Measurements from ENCODE around the gene FAM180A. TPM values are rescaled to one million over a fixed set of nuclear protein-coding genes. Genes with fewer than 3 reads are reported as not detected.

The FAM180A gene
- total RNA-seq, 1 donor from 2014 or later, result 19.7 TPM

DNA sequence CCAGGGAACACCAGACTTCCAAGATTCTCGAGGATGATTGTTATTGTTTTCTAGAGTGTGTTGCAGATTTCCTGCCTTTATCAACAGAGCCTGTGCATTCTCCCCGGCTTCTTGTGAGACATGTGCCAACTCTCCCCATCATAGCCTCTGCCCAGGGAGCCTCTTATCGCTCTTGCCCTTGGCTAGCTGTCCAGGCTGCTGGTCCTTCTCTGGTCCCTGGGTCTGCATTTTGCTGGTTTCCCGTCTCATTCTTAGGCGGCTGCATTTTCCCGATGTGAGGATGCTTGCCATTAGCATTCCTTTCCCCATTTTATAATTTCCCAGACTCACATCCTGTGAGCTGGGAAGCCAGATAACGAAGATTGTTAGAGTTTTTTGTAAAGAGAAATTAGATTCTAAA, 35.8 kb downstream of the FAM180A start:
- Histone ChIP-seq H3K9me3 (replicated peaks) (no peaks in the 10 kb centered on the region), H3K4me3 (no peak overlapping the region), H3K27ac (replicated peaks) (no peak overlapping the region), H3K36me3 (no peaks in the 10 kb centered on the region), H3K27me3 (ENCODE audit: low read depth) (no peaks in the 10 kb centered on the region), H3K4me1 (peaks cover 23% of the 10 kb centered on the region)
- TF ChIP-seq, protein P1, sequence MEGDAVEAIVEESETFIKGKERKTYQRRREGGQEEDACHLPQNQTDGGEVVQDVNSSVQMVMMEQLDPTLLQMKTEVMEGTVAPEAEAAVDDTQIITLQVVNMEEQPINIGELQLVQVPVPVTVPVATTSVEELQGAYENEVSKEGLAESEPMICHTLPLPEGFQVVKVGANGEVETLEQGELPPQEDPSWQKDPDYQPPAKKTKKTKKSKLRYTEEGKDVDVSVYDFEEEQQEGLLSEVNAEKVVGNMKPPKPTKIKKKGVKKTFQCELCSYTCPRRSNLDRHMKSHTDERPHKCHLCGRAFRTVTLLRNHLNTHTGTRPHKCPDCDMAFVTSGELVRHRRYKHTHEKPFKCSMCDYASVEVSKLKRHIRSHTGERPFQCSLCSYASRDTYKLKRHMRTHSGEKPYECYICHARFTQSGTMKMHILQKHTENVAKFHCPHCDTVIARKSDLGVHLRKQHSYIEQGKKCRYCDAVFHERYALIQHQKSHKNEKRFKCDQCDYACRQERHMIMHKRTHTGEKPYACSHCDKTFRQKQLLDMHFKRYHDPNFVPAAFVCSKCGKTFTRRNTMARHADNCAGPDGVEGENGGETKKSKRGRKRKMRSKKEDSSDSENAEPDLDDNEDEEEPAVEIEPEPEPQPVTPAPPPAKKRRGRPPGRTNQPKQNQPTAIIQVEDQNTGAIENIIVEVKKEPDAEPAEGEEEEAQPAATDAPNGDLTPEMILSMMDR (IDR thresholded peaks at IDR 0.05; ENCODE audit: borderline replicate concordance), result no peak
- DNase-seq, result no peak
- intact Hi-C loops (cut with micrococcal nuclease), result no loop called here

DNA sequence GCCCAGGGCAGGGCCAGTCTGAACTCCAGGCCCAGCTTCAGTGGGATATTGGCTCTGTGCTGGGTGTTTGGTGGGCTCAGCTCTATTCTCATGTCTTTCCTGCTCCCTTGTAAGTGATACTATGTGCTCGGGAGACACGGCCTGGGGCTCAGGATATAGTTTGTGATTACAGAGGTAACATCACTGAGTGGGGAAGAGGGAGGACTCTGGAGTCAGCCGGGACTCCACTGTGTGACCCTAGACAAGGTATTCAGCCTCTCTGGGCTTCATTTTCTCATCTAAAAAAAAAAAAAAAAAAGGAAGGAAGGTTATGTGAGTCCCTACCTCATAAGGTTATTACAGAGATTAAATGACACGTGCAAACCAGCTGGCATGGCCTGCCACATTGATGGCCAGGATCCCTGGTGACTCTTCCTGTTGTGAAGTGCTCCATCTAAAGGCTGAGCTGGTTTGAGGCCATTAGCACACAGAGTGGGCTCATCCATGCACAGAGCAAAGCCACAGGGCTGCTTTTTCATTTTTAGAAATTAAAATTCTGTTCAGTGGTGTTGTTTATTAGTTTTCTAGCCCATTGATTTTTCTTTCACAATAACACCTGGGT, 36.3 kb downstream of the FAM180A start:
- TF ChIP-seq, protein P1 (IDR thresholded peaks at IDR 0.05; ENCODE audit: borderline replicate concordance), result no peak
- intact Hi-C loops (cut with micrococcal nuclease), result no loop called here
- H3K27ac ChIP-seq (replicated peaks), result no peak overlapping the region

DNA sequence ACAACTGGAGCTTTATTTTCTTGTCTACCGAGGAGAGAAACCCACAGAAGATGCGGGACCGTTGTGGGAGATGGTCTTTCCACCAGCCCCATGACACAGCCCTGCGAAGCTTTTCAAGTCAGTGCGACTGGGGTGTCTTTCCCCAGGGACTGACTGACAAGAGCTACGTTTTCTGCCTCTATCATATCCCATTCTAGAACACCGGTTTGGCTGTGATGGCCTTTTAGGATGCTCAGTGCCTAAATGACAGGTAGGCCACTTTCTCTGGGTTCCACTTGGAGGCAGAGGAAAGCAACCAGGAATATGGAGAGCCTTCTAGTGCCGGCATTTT, 37.5 kb downstream of the FAM180A start:
- no peak overlapping the region for H3K4me3 ChIP-seq
- no peak overlapping the region for H3K27ac ChIP-seq (replicated peaks)
- no peaks in the 10 kb centered on the region for H3K9me3 ChIP-seq (replicated peaks)
- no peaks in the 10 kb centered on the region for H3K36me3 ChIP-seq
- H3K4me1 ChIP-seq, result peaks cover 15% of the 10 kb centered on the region
- intact Hi-C loops (cut with micrococcal nuclease), result no loop called here
- TF ChIP-seq, protein P1 (IDR thresholded peaks at IDR 0.05; ENCODE audit: borderline replicate concordance), result no peak
- H3K27me3 ChIP-seq (ENCODE audit: low read depth), result no peaks in the 10 kb centered on the region
- no peak for DNase-seq

More for the DNA sequence above, 36.3 kb downstream of the FAM180A start:
- no peaks in the 10 kb centered on the region for H3K27me3 ChIP-seq (ENCODE audit: low read depth)
- no peak overlapping the region for H3K4me3 ChIP-seq
- DNase-seq, result no peak
- H3K4me1 ChIP-seq, result peaks cover 19% of the 10 kb centered on the region
- H3K9me3 ChIP-seq (replicated peaks), result no peaks in the 10 kb centered on the region
- no peaks in the 10 kb centered on the region for H3K36me3 ChIP-seq

DNA sequence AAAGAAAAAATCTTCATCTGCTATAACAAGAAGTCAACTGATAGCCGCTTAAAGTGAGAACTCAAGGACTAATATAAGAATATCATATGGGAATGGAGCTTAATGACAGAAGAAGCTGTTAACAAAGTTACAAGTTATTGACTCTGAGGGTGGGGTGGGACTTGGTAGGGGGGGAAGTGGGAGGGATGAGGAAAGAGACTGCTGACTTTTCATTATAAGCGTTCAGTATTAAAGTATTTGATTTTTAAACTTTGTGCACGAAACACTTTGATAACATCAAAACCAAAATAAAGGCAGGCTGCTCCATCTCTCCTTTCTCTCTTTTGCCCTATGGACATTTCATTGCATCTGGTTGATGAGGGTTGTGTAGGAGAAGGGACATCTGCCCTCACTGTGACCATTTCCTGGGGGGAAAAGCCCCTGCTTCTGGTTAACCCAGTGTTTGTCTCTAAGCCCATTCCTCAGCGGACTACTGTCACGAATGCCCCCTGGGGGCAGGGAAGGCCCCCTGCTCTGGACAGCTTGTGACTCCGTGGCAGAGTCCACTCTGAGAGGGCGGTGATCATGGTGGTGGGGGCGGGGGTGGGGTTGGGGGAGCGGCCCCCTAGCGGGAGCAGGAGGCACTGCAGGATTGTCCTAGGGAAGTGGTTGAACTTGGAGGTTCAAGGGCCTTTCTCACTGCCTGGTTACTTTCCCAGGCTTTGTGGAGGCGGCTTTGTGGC, 38.0 kb downstream of the FAM180A start:
- intact Hi-C loops (cut with micrococcal nuclease), result no loop called here
- Histone ChIP-seq H3K9me3 (replicated peaks) (no peaks in the 10 kb centered on the region), H3K4me3 (no peak overlapping the region), H3K36me3 (no peaks in the 10 kb centered on the region), H3K4me1 (peaks cover 15% of the 10 kb centered on the region), H3K27me3 (ENCODE audit: low read depth) (no peaks in the 10 kb centered on the region), H3K27ac (replicated peaks) (no peak overlapping the region)
- TF ChIP-seq, protein P1 (IDR thresholded peaks at IDR 0.05; ENCODE audit: borderline replicate concordance), result peak; percentile 68
- no peak for DNase-seq

DNA sequence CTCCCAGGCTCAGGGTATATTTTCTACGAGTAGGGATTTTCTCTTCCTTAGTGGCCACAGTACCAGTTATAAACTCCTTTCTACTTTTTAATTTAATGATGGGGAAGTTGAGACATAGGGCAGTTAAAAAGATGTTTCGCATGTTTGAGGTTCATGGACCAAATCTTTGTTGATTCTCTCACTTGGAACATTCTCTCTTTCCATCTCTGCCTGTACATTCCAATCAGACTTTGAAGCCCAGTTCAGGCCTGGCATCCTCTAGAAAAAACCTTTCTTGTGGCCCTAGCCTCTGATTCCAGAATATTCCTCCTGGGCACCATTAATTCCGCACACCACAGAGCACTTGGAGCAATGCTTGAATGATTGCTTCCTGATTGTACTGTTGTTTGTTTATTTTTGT, 39.1 kb downstream of the FAM180A start:
- H3K36me3 ChIP-seq, result no peaks in the 10 kb centered on the region
- no peak overlapping the region for H3K27ac ChIP-seq (replicated peaks)
- no peaks in the 10 kb centered on the region for H3K27me3 ChIP-seq (ENCODE audit: low read depth)
- H3K9me3 ChIP-seq (replicated peaks), result no peaks in the 10 kb centered on the region
- TF ChIP-seq, protein P1 (IDR thresholded peaks at IDR 0.05; ENCODE audit: borderline replicate concordance), result no peak
- H3K4me1 ChIP-seq, result peaks cover 15% of the 10 kb centered on the region
- H3K4me3 ChIP-seq, result no peak overlapping the region
- intact Hi-C loops (cut with micrococcal nuclease), result no loop called here
- no peak for DNase-seq

Measured in left ventricle myocardium inferior (tissue), 1 donor.